Measurements from ENCODE around the gene DNAJC6. TPM values are rescaled to one million over a fixed set of nuclear protein-coding genes. Genes with fewer than 3 reads are reported as not detected.

The DNAJC6 gene
- total RNA-seq, 1 experiment from 2014 or later: 4.0 TPM

GRCh38 chr1:65407877-65408276 lies 98.5 kb downstream of the DNAJC6 start:
- in situ Hi-C loops (cut with HindIII; ENCODE audit: low pct_unique_long_range_greater_than_20kb, low sequenced_read_pairs): no loop called here
- POLR2A ChIA-PET: no interaction called here

GRCh38 chr1:65409314-65409713 lies 100.0 kb downstream of the DNAJC6 start:
- no peaks in the 10 kb centered on the region for H3K4me1 ChIP-seq (ENCODE audit: control insufficient read depth, insufficient read depth, low read length)
- BruUV-seq (replicated peaks): no TSS peak

More at GRCh38 chr1:65407877-65408276, 98.5 kb downstream of the DNAJC6 start:
- no TSS peak for BruUV-seq (replicated peaks)
- TF ChIP-seq SIN3A (IDR thresholded peaks at IDR 0.05; ENCODE audit: borderline replicate concordance, insufficient read depth, low read depth, low read length) (no peak), CTCF (IDR thresholded peaks at IDR 0.05) (no peak)
- intact Hi-C loops (cut with micrococcal nuclease; ENCODE audit: unreplicated experiment): no loop called here
- Histone ChIP-seq H3K27ac (ENCODE audit: low read length) (no peak overlapping the region), H3K4me3 (ENCODE audit: low read depth in 2 of 2, low read length in 2 of 2) (no peak overlapping the region), H3K4me1 (ENCODE audit: control insufficient read depth, insufficient read depth, low read length) (no peaks in the 10 kb centered on the region), H3K27me3 (ENCODE audit: control insufficient read depth, insufficient read depth, low read length) (no peaks in the 10 kb centered on the region), H3K9me3 (ENCODE audit: control insufficient read depth, insufficient read depth, low read depth, low read length) (no peaks in the 10 kb centered on the region), H3K36me3 (ENCODE audit: control insufficient read depth, insufficient read depth, low read length) (no peaks in the 10 kb centered on the region)
- ATAC-seq: no peak
- CTCF ChIA-PET: no interaction called here
- DNase-seq (ENCODE audit: low read depth, low spot score): no peak

More at GRCh38 chr1:65409314-65409713, 100.0 kb downstream of the DNAJC6 start:
- Histone ChIP-seq H3K27ac (ENCODE audit: low read length) (no peak overlapping the region), H3K4me3 (ENCODE audit: low read depth in 2 of 2, low read length in 2 of 2) (no peak overlapping the region), H3K36me3 (ENCODE audit: control insufficient read depth, insufficient read depth, low read length) (no peaks in the 10 kb centered on the region), H3K9me3 (ENCODE audit: control insufficient read depth, insufficient read depth, low read depth, low read length) (no peaks in the 10 kb centered on the region), H3K27me3 (ENCODE audit: control insufficient read depth, insufficient read depth, low read length) (no peaks in the 10 kb centered on the region)
- intact Hi-C loops (cut with micrococcal nuclease; ENCODE audit: unreplicated experiment) (no loop called here), in situ Hi-C loops (cut with HindIII; ENCODE audit: low pct_unique_long_range_greater_than_20kb, low sequenced_read_pairs) (no loop called here)
- CTCF ChIA-PET: no interaction called here
- no peak for DNase-seq (ENCODE audit: low read depth, low spot score)
- no peak for ATAC-seq
- TF ChIP-seq CTCF (IDR thresholded peaks at IDR 0.05) (no peak), POLR2AphosphoS5 (IDR thresholded peaks at IDR 0.05; ENCODE audit: low read depth, low read length) (no peak), SIN3A (IDR thresholded peaks at IDR 0.05; ENCODE audit: borderline replicate concordance, insufficient read depth, low read depth, low read length) (no peak), TCF7L2 (IDR thresholded peaks at IDR 0.05; ENCODE audit: low read depth, low read length) (no peak)
- TF ChIP-seq, protein P1, sequence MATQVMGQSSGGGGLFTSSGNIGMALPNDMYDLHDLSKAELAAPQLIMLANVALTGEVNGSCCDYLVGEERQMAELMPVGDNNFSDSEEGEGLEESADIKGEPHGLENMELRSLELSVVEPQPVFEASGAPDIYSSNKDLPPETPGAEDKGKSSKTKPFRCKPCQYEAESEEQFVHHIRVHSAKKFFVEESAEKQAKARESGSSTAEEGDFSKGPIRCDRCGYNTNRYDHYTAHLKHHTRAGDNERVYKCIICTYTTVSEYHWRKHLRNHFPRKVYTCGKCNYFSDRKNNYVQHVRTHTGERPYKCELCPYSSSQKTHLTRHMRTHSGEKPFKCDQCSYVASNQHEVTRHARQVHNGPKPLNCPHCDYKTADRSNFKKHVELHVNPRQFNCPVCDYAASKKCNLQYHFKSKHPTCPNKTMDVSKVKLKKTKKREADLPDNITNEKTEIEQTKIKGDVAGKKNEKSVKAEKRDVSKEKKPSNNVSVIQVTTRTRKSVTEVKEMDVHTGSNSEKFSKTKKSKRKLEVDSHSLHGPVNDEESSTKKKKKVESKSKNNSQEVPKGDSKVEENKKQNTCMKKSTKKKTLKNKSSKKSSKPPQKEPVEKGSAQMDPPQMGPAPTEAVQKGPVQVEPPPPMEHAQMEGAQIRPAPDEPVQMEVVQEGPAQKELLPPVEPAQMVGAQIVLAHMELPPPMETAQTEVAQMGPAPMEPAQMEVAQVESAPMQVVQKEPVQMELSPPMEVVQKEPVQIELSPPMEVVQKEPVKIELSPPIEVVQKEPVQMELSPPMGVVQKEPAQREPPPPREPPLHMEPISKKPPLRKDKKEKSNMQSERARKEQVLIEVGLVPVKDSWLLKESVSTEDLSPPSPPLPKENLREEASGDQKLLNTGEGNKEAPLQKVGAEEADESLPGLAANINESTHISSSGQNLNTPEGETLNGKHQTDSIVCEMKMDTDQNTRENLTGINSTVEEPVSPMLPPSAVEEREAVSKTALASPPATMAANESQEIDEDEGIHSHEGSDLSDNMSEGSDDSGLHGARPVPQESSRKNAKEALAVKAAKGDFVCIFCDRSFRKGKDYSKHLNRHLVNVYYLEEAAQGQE (IDR thresholded peaks at IDR 0.05; ENCODE audit: insufficient read depth in 1 of 2, low read depth in 2 of 2, low read length in 1 of 2): no peak
- POLR2A ChIA-PET: no interaction called here
